Lower lobe of right lung (tissue), 2 donors: ENCODE results near the gene TMEM170B. TPM values are rescaled to one million over a fixed set of nuclear protein-coding genes. Genes with fewer than 3 reads are reported as not detected.

Experiments used
- ATAC-seq, 2 donors: fragments of 200-7000 bp; cut with Tn5 transposase; one replicate each; pipeline ENCODE4 v1.9.1; 2020 to 2022; ENCODE audit warnings: mild to moderate bottlenecking in 2 of 2, moderate library complexity in 2 of 2
- DNase-seq: peaks from one replicate; pipeline ENCODE4 v3.0.0-alpha.2; 2020
- H3K27ac ChIP-seq: fragments of 200-600 bp; one replicate; pipeline ENCODE4 v1.8.0; 2022
- H3K27me3 ChIP-seq: fragments of 200-600 bp; one replicate; pipeline ENCODE4 v1.8.0; 2022; ENCODE audit warnings: low read depth
- H3K36me3 ChIP-seq: fragments of 200-600 bp; one replicate; pipeline ENCODE4 v1.8.0; 2022; ENCODE audit warnings: mild to moderate bottlenecking
- H3K4me1 ChIP-seq: fragments of 200-600 bp; one replicate; pipeline ENCODE4 v1.8.0; 2022
- H3K4me3 ChIP-seq: fragments of 200-600 bp; one replicate; pipeline ENCODE4 v1.8.0; 2022; ENCODE audit warnings: mild to moderate bottlenecking
- H3K9me3 ChIP-seq: fragments of 200-600 bp; one replicate; pipeline ENCODE4 v1.8.0; 2022
- intact Hi-C: fragments of 100-400 bp; cut with DNase I; formaldehyde crosslinking; loops from one replicate; pipeline ENCODE4 v1.11.0; 2022
- total RNA-seq: library from RNA; stranded (reverse); fragmentation: NEBNext Ultra II Directional; extraction: Animal tissue kit (Norgen Biotek cat#: 25700); gene quantifications from one replicate; pipeline ENCODE4 v1.2.1, GENCODE V29; 2021
- TF ChIP-seq, protein P1 (sequence below): fragments of 200-600 bp; IDR thresholded peaks from one replicate; pipeline ENCODE4 v1.8.0; 2022; ENCODE audit warnings: antibody characterized with exemption, mild to moderate bottlenecking
- donor health status: DM: no; HTN: yes; CAD: no; lungs with severe emphysema.

Gene TMEM170B
- total RNA-seq, 1 donor from 2014 or later = 12.4 TPM

DNA sequence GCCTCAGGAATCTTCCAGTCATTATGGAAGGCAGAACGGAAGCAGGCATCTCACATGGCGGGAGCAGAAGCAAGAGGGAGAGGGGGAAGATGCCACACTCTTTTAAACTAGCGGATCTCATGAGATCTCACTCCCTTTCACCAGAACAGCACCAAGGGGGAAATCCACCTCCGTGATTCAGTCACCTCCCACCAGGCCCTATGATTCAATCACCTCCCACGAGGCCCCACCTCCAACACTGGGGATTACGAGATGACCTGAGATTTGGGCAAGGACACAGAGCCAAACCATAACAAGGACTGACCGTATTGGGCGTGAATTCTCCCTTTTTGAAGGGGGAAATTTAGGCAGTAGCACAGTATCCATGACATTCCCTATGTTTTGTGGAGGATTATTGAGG, 88.8 kb downstream of the TMEM170B start:
- no peaks in the 10 kb centered on the region for H3K9me3 ChIP-seq
- TF ChIP-seq, protein P1, sequence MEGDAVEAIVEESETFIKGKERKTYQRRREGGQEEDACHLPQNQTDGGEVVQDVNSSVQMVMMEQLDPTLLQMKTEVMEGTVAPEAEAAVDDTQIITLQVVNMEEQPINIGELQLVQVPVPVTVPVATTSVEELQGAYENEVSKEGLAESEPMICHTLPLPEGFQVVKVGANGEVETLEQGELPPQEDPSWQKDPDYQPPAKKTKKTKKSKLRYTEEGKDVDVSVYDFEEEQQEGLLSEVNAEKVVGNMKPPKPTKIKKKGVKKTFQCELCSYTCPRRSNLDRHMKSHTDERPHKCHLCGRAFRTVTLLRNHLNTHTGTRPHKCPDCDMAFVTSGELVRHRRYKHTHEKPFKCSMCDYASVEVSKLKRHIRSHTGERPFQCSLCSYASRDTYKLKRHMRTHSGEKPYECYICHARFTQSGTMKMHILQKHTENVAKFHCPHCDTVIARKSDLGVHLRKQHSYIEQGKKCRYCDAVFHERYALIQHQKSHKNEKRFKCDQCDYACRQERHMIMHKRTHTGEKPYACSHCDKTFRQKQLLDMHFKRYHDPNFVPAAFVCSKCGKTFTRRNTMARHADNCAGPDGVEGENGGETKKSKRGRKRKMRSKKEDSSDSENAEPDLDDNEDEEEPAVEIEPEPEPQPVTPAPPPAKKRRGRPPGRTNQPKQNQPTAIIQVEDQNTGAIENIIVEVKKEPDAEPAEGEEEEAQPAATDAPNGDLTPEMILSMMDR = no peak

DNA sequence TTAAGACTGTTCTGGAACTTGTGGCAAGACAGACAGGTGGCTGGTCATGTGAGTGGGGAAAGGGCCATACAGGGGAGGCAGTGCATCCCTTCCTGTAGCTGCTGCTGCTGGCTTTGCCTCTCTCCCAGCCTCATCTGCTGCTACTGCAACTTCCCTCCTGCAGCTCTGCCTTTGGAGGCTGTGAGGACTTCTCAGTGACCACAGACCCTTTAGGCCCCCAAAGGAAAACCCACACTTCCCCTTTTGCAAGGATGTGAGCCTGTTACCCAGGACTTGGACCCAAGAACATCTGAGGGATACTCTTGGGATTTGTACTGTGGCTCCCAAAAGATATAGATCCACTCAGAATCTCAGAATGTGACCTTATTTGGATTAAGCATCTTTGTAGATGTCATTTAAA, 91.0 kb downstream of the TMEM170B start:
- DNase-seq (no peak), ATAC-seq (no peak)
- Histone ChIP-seq H3K9me3 (no peaks in the 10 kb centered on the region), H3K27ac (no peak overlapping the region), H3K4me3 (no peak overlapping the region), H3K27me3 (no peaks in the 10 kb centered on the region), H3K36me3 (no peaks in the 10 kb centered on the region), H3K4me1 (peaks cover 23% of the 10 kb centered on the region)
- intact Hi-C loops = no loop called here
- TF ChIP-seq, protein P1 = no peak

More for the DNA sequence above, 88.8 kb downstream of the TMEM170B start:
- no peak overlapping the region for H3K27ac ChIP-seq
- DNase-seq (no peak), ATAC-seq (no peak)
- no peaks in the 10 kb centered on the region for H3K27me3 ChIP-seq
- H3K36me3 ChIP-seq = no peaks in the 10 kb centered on the region
- intact Hi-C loops = no loop called here
- peaks cover 11% of the 10 kb centered on the region for H3K4me1 ChIP-seq
- H3K4me3 ChIP-seq = no peak overlapping the region

- H3K27ac ChIP-seq = peak overlapping the region; percentile 44
- no peak overlapping the region for H3K4me3 ChIP-seq
- no peaks in the 10 kb centered on the region for H3K9me3 ChIP-seq
- DNase-seq = no peak
- H3K36me3 ChIP-seq = no peaks in the 10 kb centered on the region
- no peak for ATAC-seq
- TF ChIP-seq, protein P1 = no peak
- no peaks in the 10 kb centered on the region for H3K27me3 ChIP-seq
- peaks cover 23% of the 10 kb centered on the region for H3K4me1 ChIP-seq
- intact Hi-C loops = no loop called here
Measured at GRCh38 chr6:11631008-11631407, 93.5 kb downstream of the TMEM170B start.

DNA sequence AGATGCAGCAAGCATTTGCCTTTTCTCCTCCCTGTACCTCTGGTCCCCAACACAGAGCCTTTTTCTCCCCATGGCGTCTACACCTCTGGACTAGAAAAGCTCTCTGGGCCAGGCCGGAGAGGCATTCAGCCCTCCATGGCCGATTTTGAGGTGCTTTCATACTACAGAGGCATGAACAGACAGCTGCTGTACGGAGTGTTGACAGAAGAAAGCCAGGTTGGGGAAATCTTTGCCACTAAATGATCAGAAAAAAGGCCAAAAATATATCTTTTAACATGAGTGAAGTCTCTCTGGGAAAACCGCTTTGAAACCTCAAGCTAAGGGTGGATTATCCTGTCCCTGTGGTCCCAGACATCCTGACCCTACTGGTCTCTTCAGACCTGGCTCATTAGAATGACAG, 94.0 kb downstream of the TMEM170B start:
- H3K36me3 ChIP-seq = no peaks in the 10 kb centered on the region
- TF ChIP-seq, protein P1 = no peak
- H3K9me3 ChIP-seq = no peaks in the 10 kb centered on the region
- intact Hi-C loops = no loop called here
- no peak overlapping the region for H3K4me3 ChIP-seq
- H3K4me1 ChIP-seq = peaks cover 23% of the 10 kb centered on the region
- DNase-seq (no peak), ATAC-seq (no peak)
- H3K27ac ChIP-seq = peak overlapping the region; percentile 44
- H3K27me3 ChIP-seq = no peaks in the 10 kb centered on the region

DNA sequence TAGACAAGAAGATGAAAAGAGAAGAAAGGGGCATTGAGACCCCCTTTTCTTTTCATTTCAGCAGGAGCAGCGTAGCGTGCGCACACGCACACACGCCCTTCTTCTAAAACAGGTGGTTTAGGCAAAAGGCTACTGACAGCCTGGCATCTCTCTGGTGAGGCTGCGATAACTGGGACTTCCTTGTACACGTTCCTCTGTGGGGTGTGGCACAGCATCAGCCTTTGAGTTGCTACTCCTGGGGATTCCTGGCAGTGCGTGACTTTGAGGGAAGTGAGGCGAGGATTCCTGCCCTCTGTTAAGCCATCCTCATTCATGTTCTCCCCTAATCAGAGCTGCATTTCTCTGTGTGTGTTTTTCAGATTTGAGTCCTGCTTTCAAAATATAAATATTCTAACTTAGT, 94.7 kb downstream of the TMEM170B start:
- intact Hi-C loops = no loop called here
- TF ChIP-seq, protein P1 = no peak
- no peaks in the 10 kb centered on the region for H3K36me3 ChIP-seq
- ATAC-seq (peak; percentile 86 to 89), DNase-seq (peak; percentile 63)
- H3K27ac ChIP-seq = peak overlapping the region; percentile 44
- H3K9me3 ChIP-seq = no peaks in the 10 kb centered on the region
- H3K27me3 ChIP-seq = no peaks in the 10 kb centered on the region
- peaks cover 23% of the 10 kb centered on the region for H3K4me1 ChIP-seq
- no peak overlapping the region for H3K4me3 ChIP-seq
